B cell (primary cell): ENCODE data around the gene CAMK1D. TPM values are rescaled to one million over a fixed set of nuclear protein-coding genes. Genes with fewer than 3 reads are reported as not detected.
A peak's percentile ranks its signal among the peaks of the same experiment; 100 is the strongest.

Source experiments
- ATAC-seq: fragments of 200-7000 bp; cut with Tn5 transposase; one replicate; pipeline ENCODE4 v1.10.0; 2021; ENCODE audit warnings: low read depth, mild to moderate bottlenecking, moderate number of reproducible peaks, moderate library complexity
- CTCF ChIA-PET: fragments of 350-600 bp; sonication (Branson Sonifier 250); formaldehyde crosslinking; loops from one replicate; lab custom pipeline; 2021; ENCODE audit warnings: antibody characterized with exemption, inconsistent platforms; lab: Charles Lee
- POLR2A ChIA-PET: fragments of 350-600 bp; sonication (Branson Sonifier 250); formaldehyde crosslinking; loops from one replicate; lab custom pipeline; 2021; ENCODE audit warnings: antibody characterized with exemption; lab: Charles Lee
- DNase-seq: peaks from one replicate; pipeline ENCODE4 v3.0.0; 2013
- H2AFZ ChIP-seq: 2 replicates; pipeline ENCODE4 v1.6.1; 2012; ENCODE audit warnings: mild to moderate bottlenecking, low read depth, low read length; ENCODE audit not compliant: insufficient read depth, poor library complexity, severe bottlenecking
- H3K27ac ChIP-seq, 2 donors: 1 replicate in 1 of 2; 2 replicates in 1 of 2; pipeline ENCODE4 v1.5.1; 2012 to 2013; ENCODE audit warnings: low read length in 2 of 2, mild to moderate bottlenecking in 2 of 2, moderate library complexity in 1 of 2
- H3K27me3 ChIP-seq, 4 experiments: fragments of 200-600 bp in 1 of 4; sonication (generic) in 1 of 4; replicated peaks in 1 of 4; 1 replicate in 2 of 4; 2 replicates in 2 of 4; pipeline versions ENCODE4 v1.6.1 to v1.7.0; 2013 to 2016; ENCODE audit warnings: low read length in 3 of 4, mild to moderate bottlenecking in 2 of 4, mixed read lengths in 1 of 4, moderate library complexity in 1 of 4; ENCODE audit not compliant: insufficient read depth in 4 of 4, control insufficient read depth in 3 of 4; ENCODE audit errors: control extremely low read depth in 1 of 4
- H3K36me3 ChIP-seq, 2 experiments: replicated peaks in 1 of 2; 1 replicate in 1 of 2; 2 replicates in 1 of 2; pipeline versions ENCODE4 v1.6.1 to v1.7.1; 2013; ENCODE audit warnings: low read length in 1 of 2; ENCODE audit not compliant: insufficient read depth in 2 of 2, control insufficient read depth in 1 of 2; ENCODE audit errors: control extremely low read depth in 1 of 2, extremely low read depth in 1 of 2
- H3K4me1 ChIP-seq, 2 donors: fragments of 200-600 bp in 1 of 2; sonication (generic) in 1 of 2; 1 replicate in 1 of 2; 2 replicates in 1 of 2; pipeline versions ENCODE4 v1.5.1 to v1.6.1; 2013 to 2017; ENCODE audit warnings: low read length in 2 of 2; ENCODE audit not compliant: control insufficient read depth in 2 of 2, insufficient read depth in 2 of 2
- H3K4me2 ChIP-seq: replicated peaks from 2 replicates; pipeline ENCODE3; 2012; ENCODE audit warnings: mild to moderate bottlenecking, low read depth, low read length; ENCODE audit not compliant: poor library complexity, severe bottlenecking
- H3K4me3 ChIP-seq, 5 experiments: fragments of 200-600 bp in 1 of 5; sonication (generic) in 1 of 5; 1 replicate in 3 of 5; 2 replicates in 2 of 5; pipeline versions ENCODE4 v1.5.1 to v1.7.0; 2011 to 2016; ENCODE audit warnings: low read length in 4 of 5, mild to moderate bottlenecking in 4 of 5, low read depth in 2 of 5, control low read depth in 1 of 5, moderate library complexity in 1 of 5; ENCODE audit not compliant: insufficient read depth in 1 of 5; ENCODE audit errors: control extremely low read depth in 1 of 5, extremely low read depth in 1 of 5
- H3K79me2 ChIP-seq: fragments of 200-600 bp; sonication (generic); one replicate; pipeline ENCODE4 v1.6.0; 2016; ENCODE audit warnings: low read length; ENCODE audit not compliant: control insufficient read depth, insufficient read depth
- H3K9ac ChIP-seq: fragments of 200-600 bp; sonication (generic); 2 replicates; pipeline ENCODE4 v1.6.1; 2017; ENCODE audit warnings: mild to moderate bottlenecking, low read length, moderate library complexity
- H3K9me3 ChIP-seq, 3 donors: one replicate each; pipeline versions ENCODE4 v1.6.1 to v1.7.1; 2013; ENCODE audit warnings: low read length in 2 of 3; ENCODE audit not compliant: control insufficient read depth in 2 of 3, insufficient read depth in 1 of 3; ENCODE audit errors: control extremely low read depth in 1 of 3
- H4K20me1 ChIP-seq: 2 replicates; pipeline ENCODE4 v1.6.0; 2012; ENCODE audit warnings: mild to moderate bottlenecking, low read length; ENCODE audit not compliant: insufficient read depth, control insufficient read depth, poor library complexity, severe bottlenecking
- H3K27ac Mint-ChIP-seq: one replicate; pipeline ENCODE4 v1.8.0; 2021; ENCODE audit warnings: mixed read lengths
- H3K27me3 Mint-ChIP-seq: one replicate; pipeline ENCODE4 v1.8.0; 2021; ENCODE audit warnings: mixed read lengths
- H3K4me1 Mint-ChIP-seq: one replicate; pipeline ENCODE4 v1.8.0; 2021; ENCODE audit warnings: mixed read lengths
- H3K4me3 Mint-ChIP-seq: one replicate; pipeline ENCODE4 v1.8.0; 2021; ENCODE audit warnings: mixed read lengths
- H3K9me3 Mint-ChIP-seq: one replicate; pipeline ENCODE4 v1.8.0; 2022; ENCODE audit warnings: mixed read lengths; ENCODE audit not compliant: insufficient read depth
- EZH2 ChIP-seq: IDR thresholded peaks from 2 replicates; pipeline ENCODE4 v1.6.1; 2012; ENCODE audit warnings: borderline replicate concordance, low read depth, mild to moderate bottlenecking, moderate library complexity, low read length; ENCODE audit not compliant: insufficient read depth, poor library complexity, severe bottlenecking
- WGBS: methylation state at CpG from one replicate; pipeline ENCODE4 v1.1.5; 2013; ENCODE audit warnings: missing lambda C conversion rate; ENCODE audit not compliant: insufficient coverage; 5-methylcytosine and 5-hydroxymethylcytosine counted together
- intact Hi-C: fragments of 100-400 bp; cut with micrococcal nuclease; formaldehyde crosslinking; loops from one replicate; pipeline ENCODE4 v1.10.0; 2022
- polyA plus RNA-seq: library from polyadenylated mRNA; depleted of rRNA; stranded (reverse); fragments of >200 nt; gene quantifications from 2 replicates; pipeline ENCODE4 v1.2.3, GENCODE V29; 2012
- total RNA-seq, 2 donors: library from RNA; stranded (reverse); fragments of 120-200 nt in 1 of 2; gene quantifications; 1 replicate in 1 of 2; 2 replicates in 1 of 2; pipeline versions ENCODE4 v1.2.3 to v1.2.4, GENCODE V29; 2013 to 2022
- TF ChIP-seq, protein P1 (sequence below): fragments of 200-600 bp; IDR thresholded peaks from one replicate; pipeline ENCODE4 v1.8.0; 2022; ENCODE audit warnings: antibody characterized with exemption, mild to moderate bottlenecking

The CAMK1D gene
- total and polyA plus RNA-seq, 2 donors (not counting 1 experiment from before 2014, with no cell fraction given) = 34.1 to 69.7 TPM

GRCh38 chr10:12338981-12339380, 10.4 kb upstream of the CAMK1D start:
- no peaks in the 10 kb centered on the region for H4K20me1 ChIP-seq
- H2AFZ ChIP-seq = no peak overlapping the region
- DNase-seq (no peak), ATAC-seq (no peak)
- peaks cover 0 to 3% (median 0%) of the 10 kb centered on the region in 3 donors for H3K9me3 ChIP-seq
- no CpG with 5 or more reads among the region's 4 CpGs for WGBS
- intact Hi-C loops = no loop called here
- no peaks in the 10 kb centered on the region for H3K27me3 ChIP-seq
- H3K79me2 ChIP-seq = no peaks in the 10 kb centered on the region
- H3K4me3 ChIP-seq = no peak overlapping the region
- TF ChIP-seq, protein P1, sequence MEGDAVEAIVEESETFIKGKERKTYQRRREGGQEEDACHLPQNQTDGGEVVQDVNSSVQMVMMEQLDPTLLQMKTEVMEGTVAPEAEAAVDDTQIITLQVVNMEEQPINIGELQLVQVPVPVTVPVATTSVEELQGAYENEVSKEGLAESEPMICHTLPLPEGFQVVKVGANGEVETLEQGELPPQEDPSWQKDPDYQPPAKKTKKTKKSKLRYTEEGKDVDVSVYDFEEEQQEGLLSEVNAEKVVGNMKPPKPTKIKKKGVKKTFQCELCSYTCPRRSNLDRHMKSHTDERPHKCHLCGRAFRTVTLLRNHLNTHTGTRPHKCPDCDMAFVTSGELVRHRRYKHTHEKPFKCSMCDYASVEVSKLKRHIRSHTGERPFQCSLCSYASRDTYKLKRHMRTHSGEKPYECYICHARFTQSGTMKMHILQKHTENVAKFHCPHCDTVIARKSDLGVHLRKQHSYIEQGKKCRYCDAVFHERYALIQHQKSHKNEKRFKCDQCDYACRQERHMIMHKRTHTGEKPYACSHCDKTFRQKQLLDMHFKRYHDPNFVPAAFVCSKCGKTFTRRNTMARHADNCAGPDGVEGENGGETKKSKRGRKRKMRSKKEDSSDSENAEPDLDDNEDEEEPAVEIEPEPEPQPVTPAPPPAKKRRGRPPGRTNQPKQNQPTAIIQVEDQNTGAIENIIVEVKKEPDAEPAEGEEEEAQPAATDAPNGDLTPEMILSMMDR = no peak
- no peak for TF ChIP-seq EZH2
- Mint-ChIP-seq H3K27ac (no peak overlapping the region), H3K4me3 (no peak overlapping the region), H3K4me1 (peaks cover 57% of the 10 kb centered on the region), H3K9me3 (no peaks in the 10 kb centered on the region), H3K27me3 (no peaks in the 10 kb centered on the region)
- H3K9ac ChIP-seq = no peak overlapping the region
- CTCF ChIA-PET = interaction anchor here (0.6 to 2.2 kb wide), 3 partner anchors 10 to 318 kb away, joined by 3 to 6 read pairs (median 4); no protein-coding TSS in a partner anchor
- POLR2A ChIA-PET = no interaction called here
- H3K27ac ChIP-seq = no peak overlapping the region
- H3K4me1 ChIP-seq = peaks cover 40 to 42% of the 10 kb centered on the region in 2 donors
- H3K4me2 ChIP-seq = no peak overlapping the region
- H3K36me3 ChIP-seq = no peaks in the 10 kb centered on the region

DNA sequence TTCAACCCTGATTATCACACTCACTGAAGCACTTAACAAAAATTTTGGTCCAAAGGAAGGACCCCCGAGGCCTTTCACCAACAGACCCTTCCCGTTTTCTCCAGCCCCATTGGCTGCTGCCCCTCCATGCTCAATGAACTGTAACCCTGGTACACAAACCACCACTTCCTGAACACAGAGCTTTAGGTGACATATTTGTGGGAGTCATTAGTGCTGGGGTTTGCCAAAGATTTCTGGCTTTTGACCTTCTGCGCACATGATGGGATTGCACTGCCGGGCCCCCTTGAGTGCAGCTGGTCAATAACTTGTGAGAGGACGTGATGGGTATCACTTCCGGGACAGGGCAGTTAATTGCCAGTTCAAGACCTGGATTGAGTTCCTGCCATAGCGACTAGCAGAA, 9.0 kb upstream of the CAMK1D start:
- DNase-seq (peak; percentile 35), ATAC-seq (no peak)
- TF ChIP-seq, protein P1 = no peak
- TF ChIP-seq EZH2 = no peak
- CTCF ChIA-PET = interaction anchor here (2.2 kb wide), 1 partner anchor 8 kb away, joined by 6 read pairs; no protein-coding TSS in a partner anchor
- Histone ChIP-seq H3K79me2 (no peaks in the 10 kb centered on the region), H3K36me3 (no peaks in the 10 kb centered on the region), H3K4me1 (peaks cover 37 to 40% of the 10 kb centered on the region in 2 donors), H3K4me3 (peak overlapping the region in 1 of 5 experiments; percentile 28), H4K20me1 (no peaks in the 10 kb centered on the region), H3K27ac (peak overlapping the region; percentile 79 to 92), H3K9ac (peak overlapping the region; percentile 36), H3K27me3 (no peaks in the 10 kb centered on the region), H3K9me3 (peaks cover 0 to 3% (median 0%) of the 10 kb centered on the region in 3 donors), H3K4me2 (peak overlapping the region; percentile 62), H2AFZ (peak overlapping the region; percentile 16)
- POLR2A ChIA-PET = interaction anchor here (1.2 kb wide), 1 partner anchor 8 kb away, joined by 5 read pairs; no protein-coding TSS in a partner anchor
- Mint-ChIP-seq H3K27me3 (no peaks in the 10 kb centered on the region), H3K4me3 (peak overlapping the region; percentile 65), H3K4me1 (peaks cover 57% of the 10 kb centered on the region), H3K9me3 (no peaks in the 10 kb centered on the region), H3K27ac (peak overlapping the region; percentile 76)
- intact Hi-C loops = loop anchor here (2.0 to 10.0 kb wide), 2 partner anchors 76 to 276 kb away; partner anchors contain the start of gene DHTKD1
- 49% methylated on average over 6 of the region's 7 CpGs for WGBS
